Uterus (tissue), 4 donors: ENCODE results near the gene SMAD3. TPM values are rescaled to one million over a fixed set of nuclear protein-coding genes. Genes with fewer than 3 reads are reported as not detected.
"Not testable (repeated sequence)": the region's sequence is repeated elsewhere in the genome, so short reads cannot be mapped to it uniquely, and the experiment has no call there.

Experiments
- DNase-seq, 2 donors: peaks; one replicate each; pipeline ENCODE4 v3.0.0-alpha.2; 2019 to 2020
- H3K27ac ChIP-seq, 2 donors: fragments of 200-600 bp; sonication (generic); 1 replicate in 1 of 2; 2 replicates in 1 of 2; pipeline ENCODE4 v1.5.1; 2016 to 2018
- H3K27me3 ChIP-seq, 2 donors: fragments of 200-600 bp; sonication (generic); one replicate each; pipeline ENCODE4 v1.5.1; 2018 to 2019; ENCODE audit warnings: control low read depth in 1 of 2
- H3K36me3 ChIP-seq, 2 donors: fragments of 200-600 bp; sonication (generic); one replicate each; pipeline ENCODE4 v1.5.1; 2019; ENCODE audit warnings: control low read depth in 1 of 2
- H3K4me1 ChIP-seq, 2 donors: fragments of 200-600 bp; sonication (generic); one replicate each; pipeline ENCODE4 v1.5.1; 2018 to 2019; ENCODE audit warnings: control low read depth in 1 of 2
- H3K4me3 ChIP-seq, 2 donors: fragments of 200-600 bp; sonication (generic); 1 replicate in 1 of 2; 2 replicates in 1 of 2; pipeline ENCODE4 v1.5.1; 2018 to 2019; ENCODE audit warnings: mild to moderate bottlenecking in 1 of 2
- H3K9me3 ChIP-seq, 2 donors: fragments of 200-600 bp; sonication (generic); one replicate each; pipeline ENCODE4 v1.5.1; 2019; ENCODE audit warnings: control low read depth in 1 of 2
- CTCF ChIP-seq, 4 experiments: fragments of 200-600 bp in 2 of 4; fragments of 450-650 bp in 2 of 4; sonication (generic) in 2 of 4; IDR thresholded peaks; one replicate each; pipeline ENCODE4 v1.5.1; 2016 to 2019; ENCODE audit warnings: antibody characterized with exemption in 4 of 4, mild to moderate bottlenecking in 2 of 4, moderate library complexity in 1 of 4
- POLR2A ChIP-seq, 2 donors: fragments of 450-650 bp; IDR thresholded peaks; one replicate each; pipeline ENCODE4 v1.6.1; 2016; ENCODE audit warnings: antibody characterized with exemption in 2 of 2, mild to moderate bottlenecking in 1 of 2, moderate library complexity in 1 of 2
- intact Hi-C: fragments of 100-400 bp; cut with DNase I; formaldehyde crosslinking; loops from one replicate; pipeline ENCODE4 v1.15.1; 2023; ENCODE audit warnings: low total_unique reads
- total RNA-seq, 4 donors: library from RNA; depleted of rRNA in 3 of 4; stranded (reverse); fragments of >200 nt in 3 of 4; gene quantifications; one replicate each; pipeline versions ENCODE4 v1.1.0 to v1.2.4, GENCODE V29; 2014 to 2023
- donor health status: DM: yes; HTN: yes; CAD: no.

Gene SMAD3
- total RNA-seq, 4 donors from 2014 or later: 14.3 to 66.9 (median 32.3) TPM

GRCh38 chr15:67019884-67020520 is 45.4 kb upstream of the SMAD3 start:
- no peaks in the 10 kb centered on the region for H3K36me3 ChIP-seq
- TF ChIP-seq POLR2A (IDR thresholded peaks at IDR 0.05) (no peak), CTCF (IDR thresholded peaks at IDR 0.05) (no peak)
- no peak for DNase-seq
- H3K4me3 ChIP-seq: no peak overlapping the region
- no peaks in the 10 kb centered on the region for H3K27me3 ChIP-seq
- H3K9me3 ChIP-seq: no peaks in the 10 kb centered on the region
- H3K27ac ChIP-seq: no peak overlapping the region
- intact Hi-C loops: no loop called here
- peaks cover 8% of the 10 kb centered on the region in 2 donors for H3K4me1 ChIP-seq

GRCh38 chr15:67020668-67021067 is 44.7 kb upstream of the SMAD3 start:
- intact Hi-C loops, H3K36me3 ChIP-seq, H3K27me3 ChIP-seq, H3K4me3 ChIP-seq, H3K9me3 ChIP-seq, H3K27ac ChIP-seq, DNase-seq: not testable (repeated sequence)
- peaks cover 11 to 14% of the 10 kb centered on the region in 2 donors for H3K4me1 ChIP-seq

GRCh38 chr15:67021455-67021854 is 43.9 kb upstream of the SMAD3 start:
- Histone ChIP-seq H3K4me1 (peaks cover 11 to 21% of the 10 kb centered on the region in 2 donors), H3K4me3 (no peak overlapping the region), H3K36me3 (no peaks in the 10 kb centered on the region), H3K27me3 (no peaks in the 10 kb centered on the region), H3K9me3 (no peaks in the 10 kb centered on the region), H3K27ac (no peak overlapping the region)
- DNase-seq: no peak
- no peak for TF ChIP-seq POLR2A (IDR thresholded peaks at IDR 0.05)
- TF ChIP-seq CTCF (IDR thresholded peaks at IDR 0.05): no peak
- intact Hi-C loops: no loop called here

GRCh38 chr15:67022587-67023105 is 42.8 kb upstream of the SMAD3 start:
- H3K4me3 ChIP-seq: no peak overlapping the region
- DNase-seq: no peak
- H3K9me3 ChIP-seq: no peaks in the 10 kb centered on the region
- H3K27ac ChIP-seq: no peak overlapping the region
- no peaks in the 10 kb centered on the region for H3K27me3 ChIP-seq
- no peaks in the 10 kb centered on the region for H3K36me3 ChIP-seq
- H3K4me1 ChIP-seq: peaks cover 11 to 21% of the 10 kb centered on the region in 2 donors
- intact Hi-C loops: no loop called here
- TF ChIP-seq CTCF (IDR thresholded peaks at IDR 0.05) (no peak), POLR2A (IDR thresholded peaks at IDR 0.05) (no peak)

- Histone ChIP-seq H3K4me1 (peaks cover 11 to 21% of the 10 kb centered on the region in 2 donors), H3K4me3 (no peak overlapping the region), H3K36me3 (no peaks in the 10 kb centered on the region), H3K27ac (peak overlapping the region; percentile 64 to 80), H3K27me3 (no peaks in the 10 kb centered on the region), H3K9me3 (no peaks in the 10 kb centered on the region)
- no peak for DNase-seq
- intact Hi-C loops: no loop called here
- TF ChIP-seq CTCF (IDR thresholded peaks at IDR 0.05): no peak
- TF ChIP-seq POLR2A (IDR thresholded peaks at IDR 0.05): no peak
These were observed 41.7 kb upstream of the SMAD3 start for GRCh38 chr15:67023517-67024313.
